Tibial artery (tissue), 4 donors: ENCODE measurements around the gene SAC3D1.

ENCODE experiments used
- DNase-seq, 2 donors: peaks; one replicate each; pipeline ENCODE4 v3.0.0-alpha.2; 2019
- H3K27ac ChIP-seq, 2 donors: fragments of 200-600 bp; sonication (generic) in 1 of 2; 1 replicate in 1 of 2; 2 replicates in 1 of 2; pipeline ENCODE4 v1.5.1; 2018 to 2019; ENCODE audit warnings: mild to moderate bottlenecking in 1 of 2
- H3K27me3 ChIP-seq, 2 donors: fragments of 200-600 bp; sonication (generic) in 1 of 2; one replicate each; pipeline versions ENCODE4 v1.5.1 to v1.6.0; 2016 to 2019
- H3K36me3 ChIP-seq, 3 donors: fragments of 200-600 bp; sonication (generic) in 2 of 3; one replicate each; pipeline ENCODE4 v1.5.1; 2016 to 2019; ENCODE audit warnings: mild to moderate bottlenecking in 2 of 3
- H3K4me1 ChIP-seq, 4 donors: fragments of 200-600 bp; sonication (generic) in 2 of 4; 1 replicate in 3 of 4; 2 replicates in 1 of 4; pipeline ENCODE4 v1.5.1; 2016 to 2019
- H3K4me3 ChIP-seq, 2 donors: fragments of 200-600 bp; sonication (generic) in 1 of 2; 1 replicate in 1 of 2; 2 replicates in 1 of 2; pipeline ENCODE4 v1.5.1; 2018 to 2019; ENCODE audit warnings: mild to moderate bottlenecking in 2 of 2
- H3K9me3 ChIP-seq, 3 donors: fragments of 200-600 bp; sonication (generic) in 1 of 3; one replicate each; pipeline ENCODE4 v1.5.1; 2016 to 2019
- CTCF ChIP-seq, 2 experiments: fragments of 200-600 bp in 1 of 2; fragments of 450-650 bp in 1 of 2; IDR thresholded peaks; one replicate each; pipeline ENCODE4 v1.5.1; 2017 to 2019; ENCODE audit warnings: antibody characterized with exemption in 2 of 2, mild to moderate bottlenecking in 1 of 2, moderate library complexity in 1 of 2
- intact Hi-C: fragments of 100-400 bp; cut with DNase I; formaldehyde crosslinking; loops from one replicate; pipeline ENCODE4 v1.15.0; 2023; ENCODE audit warnings: low total_unique reads

Gene SAC3D1

GRCh38 chr11:65040847-65041622 is at the start of gene SAC3D1:
Gene SAC3D1, plus strand, starts transcription at chr11:65041210. Its CDS starts 83 bp downstream, at chr11:65041293.
- intact Hi-C loops = no loop called here
- Histone ChIP-seq H3K4me1 (peaks cover 0 to 29% (median 20%) of the 10 kb centered on the region in 4 donors), H3K27me3 (no peaks in the 10 kb centered on the region), H3K4me3 (peak within 1 kb of the TSS; percentile 70 to 82), H3K27ac (peak within 1 kb of the TSS; percentile 87 to 92), H3K36me3 (peaks cover 19 to 62% (median 26%) of the 10 kb centered on the region in 3 donors), H3K9me3 (no peaks in the 10 kb centered on the region)
- peak in 1 of 2 experiments; percentile 8 for TF ChIP-seq CTCF (IDR thresholded peaks at IDR 0.05)
- DNase-seq = peak; percentile 91 to 93

- peaks cover 0 to 17% (median 13%) of the 10 kb centered on the region in 4 donors for H3K4me1 ChIP-seq
- no peaks in the 10 kb centered on the region for H3K27me3 ChIP-seq
- no peak for TF ChIP-seq CTCF (IDR thresholded peaks at IDR 0.05)
- no peaks in the 10 kb centered on the region for H3K9me3 ChIP-seq
- no peak for DNase-seq
- H3K4me3 ChIP-seq = no peak overlapping the region
- no peak overlapping the region for H3K27ac ChIP-seq
- intact Hi-C loops = no loop called here
- no peaks in the 10 kb centered on the region for H3K36me3 ChIP-seq
Observed at GRCh38 chr11:64994318-64994717, 46.7 kb upstream of the SAC3D1 start.

- Histone ChIP-seq H3K27ac (peak overlapping the region; percentile 66 to 74), H3K4me1 (peaks cover 0 to 17% (median 12%) of the 10 kb centered on the region in 4 donors), H3K4me3 (peak overlapping the region; percentile 41 to 54), H3K9me3 (no peaks in the 10 kb centered on the region), H3K27me3 (no peaks in the 10 kb centered on the region), H3K36me3 (no peaks in the 10 kb centered on the region)
- no peak for TF ChIP-seq CTCF (IDR thresholded peaks at IDR 0.05)
- intact Hi-C loops = no loop called here
- no peak for DNase-seq
Observed at GRCh38 chr11:64996327-64996709, 44.7 kb upstream of the SAC3D1 start.

- peak within 1 kb of the TSS; percentile 41 to 54 for H3K4me3 ChIP-seq
- peaks cover 0 to 17% (median 12%) of the 10 kb centered on the region in 4 donors for H3K4me1 ChIP-seq
- no peaks in the 10 kb centered on the region for H3K9me3 ChIP-seq
- H3K36me3 ChIP-seq = no peaks in the 10 kb centered on the region
- intact Hi-C loops = no loop called here
- TF ChIP-seq CTCF (IDR thresholded peaks at IDR 0.05) = peak; percentile 45 to 49
- peak; percentile 80 to 88 for DNase-seq
- peaks cover 0 to under 1% of the 10 kb centered on the region in 2 donors for H3K27me3 ChIP-seq
- peak within 1 kb of the TSS; percentile 66 to 74 for H3K27ac ChIP-seq
Observed at GRCh38 chr11:64996710-64997380, 44.2 kb upstream of the SAC3D1 start, which contains the start of gene BATF2. Gene BATF2, minus strand, starts transcription at chr11:64996971. Its CDS starts 57 bp downstream, at chr11:64996914.

- H3K4me1 ChIP-seq = peaks cover 0 to 17% (median 12%) of the 10 kb centered on the region in 4 donors
- H3K27me3 ChIP-seq = peaks cover 0 to 12% of the 10 kb centered on the region in 2 donors
- DNase-seq = no peak
- H3K27ac ChIP-seq = no peak overlapping the region
- no peak for TF ChIP-seq CTCF (IDR thresholded peaks at IDR 0.05)
- no peaks in the 10 kb centered on the region for H3K36me3 ChIP-seq
- H3K4me3 ChIP-seq = no peak overlapping the region
- H3K9me3 ChIP-seq = no peaks in the 10 kb centered on the region
- intact Hi-C loops = no loop called here
Observed at GRCh38 chr11:64998141-64998540, 42.9 kb upstream of the SAC3D1 start.
